ENCODE results near the gene AP2A1. TPM values are rescaled to one million over a fixed set of nuclear protein-coding genes. Genes with fewer than 3 reads are reported as not detected.

The AP2A1 gene
- total and polyA plus RNA-seq, 4 donors, result 20.1 to 123 (median 57.5) TPM

- no peak for TF ChIP-seq ZBTB33 (IDR thresholded peaks at IDR 0.05)
- TF ChIP-seq EGR1 (IDR thresholded peaks at IDR 0.05; ENCODE audit: low read depth in 2 of 2), result no peak
- no peak for TF ChIP-seq HNF4A (conservative IDR thresholded peaks at IDR 0.05)
- TF ChIP-seq TAF1 (conservative IDR thresholded peaks at IDR 0.05), result no peak
- no peak for TF ChIP-seq SP1 (IDR thresholded peaks at IDR 0.05)
Observed at GRCh38 chr19:49849433-49850220, 82.8 kb downstream of the AP2A1 start (continued).

- DNase-seq (ENCODE audit: low spot score), result no peak
- peaks cover 0 to 2% (median 0%) of the 10 kb centered on the region in 4 donors for H3K36me3 ChIP-seq (ENCODE audit: control insufficient read depth in 4 of 4, insufficient read depth in 3 of 4, low read depth in 1 of 4, low read length in 3 of 4)
- WGBS, result 61% methylated on average over 12 of the region's 12 CpGs
- H3K9me3 ChIP-seq (ENCODE audit: control insufficient read depth in 4 of 4, low read length in 3 of 4), result no peaks in the 10 kb centered on the region
- peak overlapping the region; percentile 29 to 92 for H3K9ac ChIP-seq (ENCODE audit: low read depth in 1 of 2, low read length in 2 of 2)
- peaks cover 3 to 19% (median 13%) of the 10 kb centered on the region in 4 donors for H3K4me1 ChIP-seq (ENCODE audit: control insufficient read depth in 4 of 4, insufficient read depth in 4 of 4, low read length in 3 of 4)
- H3K27me3 ChIP-seq (ENCODE audit: control insufficient read depth in 4 of 4, insufficient read depth in 4 of 4, low read length in 3 of 4), result no peaks in the 10 kb centered on the region
- TF ChIP-seq GABPA (IDR thresholded peaks at IDR 0.05 in 1 of 2, conservative IDR thresholded peaks at IDR 0.05 in 1 of 2) (no peak), YY1 (IDR thresholded peaks at IDR 0.05) (no peak), REST (IDR thresholded peaks at IDR 0.05) (no peak), ZBTB33 (IDR thresholded peaks at IDR 0.05) (no peak), NR2F2 (IDR thresholded peaks at IDR 0.05) (no peak), TAF1 (conservative IDR thresholded peaks at IDR 0.05) (no peak), JUND (IDR thresholded peaks at IDR 0.05) (no peak), HNF4G (IDR thresholded peaks at IDR 0.05) (no peak), ATF3 (IDR thresholded peaks at IDR 0.05) (no peak), RAD21 (IDR thresholded peaks at IDR 0.05) (no peak)
- H3K27ac ChIP-seq (ENCODE audit: low read depth in 1 of 2, low read length in 2 of 2), result peak overlapping the region; percentile 99 to 100
- H3K4me3 ChIP-seq (ENCODE audit: low read depth in 1 of 3, low read length in 3 of 3), result peak overlapping the region; percentile 57 to 92 (median 90)
Observed at GRCh38 chr19:49850221-49850486, 83.4 kb downstream of the AP2A1 start.

Data from liver (tissue), 9 donors.